ENCODE results near the gene GCDH. TPM values are rescaled to one million over a fixed set of nuclear protein-coding genes. Genes with fewer than 3 reads are reported as not detected.

GCDH gene
- polyA plus RNA-seq, 1 experiment: 20.9 TPM

DNA sequence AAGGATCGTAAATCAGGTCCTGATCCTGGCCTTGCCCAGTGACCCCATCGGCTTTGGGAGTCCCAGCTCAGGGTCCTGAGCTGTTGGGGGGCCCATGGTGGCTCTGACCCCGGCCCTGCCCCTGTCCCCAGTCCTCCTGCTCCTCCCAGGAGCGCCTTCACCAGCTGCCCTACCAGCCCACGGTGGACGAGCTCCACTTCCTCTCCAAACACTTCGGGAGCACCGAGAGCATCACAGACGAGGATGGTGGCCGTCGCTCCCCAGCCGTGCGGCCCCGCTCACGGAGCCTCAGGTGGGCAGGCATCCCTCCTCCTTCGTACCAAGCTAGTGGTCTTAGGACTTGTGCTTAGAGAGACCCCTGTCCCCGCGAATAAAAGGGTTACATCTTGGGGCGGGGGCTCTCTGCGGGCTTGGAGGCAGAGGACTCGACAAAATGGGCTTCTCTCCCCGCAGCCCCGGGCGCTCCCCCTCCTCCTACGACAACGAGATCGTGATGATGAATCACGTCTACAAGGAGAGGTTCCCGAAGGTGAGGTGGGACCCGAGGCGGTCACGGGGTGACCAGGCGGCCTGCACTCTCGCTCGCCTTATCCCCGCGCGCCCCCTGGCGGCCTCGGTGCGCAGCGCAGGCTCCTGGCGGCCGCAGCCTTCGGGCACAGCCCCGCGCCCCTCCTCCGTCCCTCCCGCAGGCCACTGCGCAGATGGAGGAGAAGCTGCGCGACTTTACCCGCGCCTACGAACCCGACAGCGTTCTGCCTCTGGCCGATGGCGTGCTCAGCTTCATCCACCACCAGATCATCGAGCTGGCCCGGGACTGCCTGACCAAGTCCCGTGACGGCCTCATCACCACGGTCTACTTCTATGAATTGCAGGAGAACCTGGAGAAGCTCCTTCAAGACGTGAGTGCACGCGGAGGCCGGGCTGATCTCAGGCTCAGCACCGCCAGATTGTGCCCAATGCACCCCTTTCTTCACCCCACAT, 43.5 kb upstream of the GCDH start:
- DNase-seq (ENCODE audit: low read depth): peak; percentile 16
- Histone ChIP-seq H3K27me3 (ENCODE audit: control insufficient read depth, insufficient read depth, low read length) (peaks cover 2% of the 10 kb centered on the region; the same call in 1 of the 2 replicates), H3K4me3 (ENCODE audit: low read depth, low read length) (peak overlapping the region; percentile 9; the same call in 1 of the 2 replicates), H3K36me3 (ENCODE audit: control insufficient read depth, insufficient read depth, low read length) (no peaks in the 10 kb centered on the region)
- ChIA-PET CTCF (interaction anchor here (0.6 to 13.2 kb wide), 66 partner anchors 9 to 295 kb away, joined by 3 to 355 read pairs (median 4); partner anchors contain the start of genes GCDH, HOOK2, JUNB and MAST1), POLR2A (interaction anchor here (0.6 kb wide), 1 partner anchor 54 kb away, joined by 3 read pairs; no protein-coding TSS in a partner anchor)
- TF ChIP-seq, protein P1, sequence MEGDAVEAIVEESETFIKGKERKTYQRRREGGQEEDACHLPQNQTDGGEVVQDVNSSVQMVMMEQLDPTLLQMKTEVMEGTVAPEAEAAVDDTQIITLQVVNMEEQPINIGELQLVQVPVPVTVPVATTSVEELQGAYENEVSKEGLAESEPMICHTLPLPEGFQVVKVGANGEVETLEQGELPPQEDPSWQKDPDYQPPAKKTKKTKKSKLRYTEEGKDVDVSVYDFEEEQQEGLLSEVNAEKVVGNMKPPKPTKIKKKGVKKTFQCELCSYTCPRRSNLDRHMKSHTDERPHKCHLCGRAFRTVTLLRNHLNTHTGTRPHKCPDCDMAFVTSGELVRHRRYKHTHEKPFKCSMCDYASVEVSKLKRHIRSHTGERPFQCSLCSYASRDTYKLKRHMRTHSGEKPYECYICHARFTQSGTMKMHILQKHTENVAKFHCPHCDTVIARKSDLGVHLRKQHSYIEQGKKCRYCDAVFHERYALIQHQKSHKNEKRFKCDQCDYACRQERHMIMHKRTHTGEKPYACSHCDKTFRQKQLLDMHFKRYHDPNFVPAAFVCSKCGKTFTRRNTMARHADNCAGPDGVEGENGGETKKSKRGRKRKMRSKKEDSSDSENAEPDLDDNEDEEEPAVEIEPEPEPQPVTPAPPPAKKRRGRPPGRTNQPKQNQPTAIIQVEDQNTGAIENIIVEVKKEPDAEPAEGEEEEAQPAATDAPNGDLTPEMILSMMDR (IDR thresholded peaks at IDR 0.05; ENCODE audit: insufficient read depth, low read depth, low read length): peak; percentile 77

DNA sequence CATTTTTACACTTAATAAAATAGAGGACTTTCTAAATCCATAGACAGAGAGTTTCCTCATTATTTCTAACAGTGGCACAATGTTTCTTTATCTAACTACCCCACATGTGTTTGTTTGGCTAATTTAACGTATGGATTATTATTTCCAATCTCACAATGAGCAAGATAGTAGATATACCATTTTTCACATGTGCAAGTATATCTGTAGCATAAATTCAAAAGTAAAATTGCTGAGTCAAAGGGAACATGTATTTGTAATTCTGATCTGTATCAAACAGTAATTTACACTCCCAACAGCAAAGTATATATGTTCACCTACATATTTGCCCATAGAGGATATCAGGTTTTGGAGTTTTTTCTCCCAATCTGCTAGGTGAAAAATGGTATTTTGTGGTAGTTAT, 34.3 kb upstream of the GCDH start:
- Histone ChIP-seq H3K4me3 (ENCODE audit: low read depth, low read length) (no peak overlapping the region), H3K27me3 (ENCODE audit: control insufficient read depth, insufficient read depth, low read length) (no peaks in the 10 kb centered on the region), H3K36me3 (ENCODE audit: control insufficient read depth, insufficient read depth, low read length) (no peaks in the 10 kb centered on the region)
- TF ChIP-seq, protein P1 (IDR thresholded peaks at IDR 0.05; ENCODE audit: insufficient read depth, low read depth, low read length): no peak
- ChIA-PET CTCF (interaction anchor here (4.0 kb wide), 1 partner anchor 9 kb away, joined by 21 read pairs; no protein-coding TSS in a partner anchor), POLR2A (no interaction called here)
- DNase-seq (ENCODE audit: low read depth): no peak

DNA sequence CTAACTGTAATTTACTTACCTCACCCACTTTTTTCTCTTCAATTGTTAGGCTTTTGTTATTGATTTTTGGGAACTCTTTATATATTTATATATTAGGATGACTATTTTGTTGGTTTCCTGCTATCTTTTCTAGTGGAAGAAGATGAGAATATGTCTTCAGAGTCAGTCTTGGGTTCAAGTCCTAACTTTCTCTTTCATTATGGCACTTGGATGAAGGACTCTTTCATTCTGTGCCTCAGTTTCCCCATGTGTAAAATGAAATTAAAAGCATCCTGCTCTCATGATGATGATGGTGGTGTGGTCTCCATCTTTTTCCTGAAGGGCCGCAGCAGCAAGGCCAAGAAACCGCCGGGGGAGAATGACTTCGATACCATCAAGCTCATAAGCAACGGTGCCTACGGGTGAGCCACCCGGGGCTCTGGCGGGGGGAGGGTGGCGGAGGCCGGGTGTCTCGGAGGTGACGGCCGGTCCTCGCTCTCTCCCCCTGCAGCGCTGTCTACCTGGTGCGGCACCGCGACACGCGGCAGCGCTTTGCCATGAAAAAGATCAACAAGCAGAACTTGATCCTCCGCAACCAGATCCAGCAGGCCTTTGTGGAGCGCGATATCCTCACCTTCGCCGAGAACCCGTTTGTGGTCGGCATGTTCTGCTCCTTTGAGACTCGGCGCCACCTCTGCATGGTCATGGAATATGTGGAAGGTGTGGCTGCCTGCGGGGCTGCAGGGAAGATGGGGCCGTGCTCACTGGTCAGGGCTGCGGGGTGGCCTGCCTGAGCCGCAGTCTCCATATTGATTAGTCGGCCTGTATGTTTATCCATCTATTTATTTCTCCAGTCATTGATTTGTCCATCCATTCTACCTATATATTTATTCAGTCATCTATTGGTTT, 32.7 kb upstream of the GCDH start:
- Histone ChIP-seq H3K27me3 (ENCODE audit: control insufficient read depth, insufficient read depth, low read length) (0 out of 2 replicates have a peak, but pooled peaks cover under 1% of the 10 kb centered on the region), H3K36me3 (ENCODE audit: control insufficient read depth, insufficient read depth, low read length) (no peaks in the 10 kb centered on the region), H3K4me3 (ENCODE audit: low read depth, low read length) (no peak overlapping the region)
- TF ChIP-seq, protein P1 (IDR thresholded peaks at IDR 0.05; ENCODE audit: insufficient read depth, low read depth, low read length): no peak
- ChIA-PET CTCF (interaction anchor here (1.0 to 4.0 kb wide), 3 partner anchors 10 to 101 kb away, joined by 3 to 21 read pairs (median 4); no protein-coding TSS in a partner anchor), POLR2A (no interaction called here)
- DNase-seq (ENCODE audit: low read depth): no peak

DNA sequence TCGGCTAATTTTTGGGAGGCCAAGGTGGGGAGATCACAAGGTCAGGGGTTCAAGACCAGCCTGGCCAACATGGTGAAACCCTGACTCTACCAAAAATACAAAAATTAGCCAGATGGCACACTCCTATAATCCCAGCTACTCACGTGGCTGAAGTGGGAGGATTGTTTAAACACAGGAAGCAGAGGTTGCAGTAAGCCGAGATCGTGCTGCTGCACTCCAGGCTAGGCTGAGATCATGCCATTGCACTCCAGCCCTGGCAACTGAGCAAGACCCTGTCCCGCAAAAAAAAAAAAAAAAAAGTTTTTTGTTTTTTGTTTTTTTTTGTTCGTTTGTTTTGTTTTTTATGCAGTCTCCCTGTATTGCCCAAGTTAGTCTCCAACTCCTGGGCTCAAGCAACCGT, 31.4 kb upstream of the GCDH start:
- Histone ChIP-seq H3K4me3 (ENCODE audit: low read depth, low read length) (no peak overlapping the region), H3K36me3 (ENCODE audit: control insufficient read depth, insufficient read depth, low read length) (no peaks in the 10 kb centered on the region), H3K27me3 (ENCODE audit: control insufficient read depth, insufficient read depth, low read length) (0 out of 2 replicates have a peak, but pooled peaks cover 1% of the 10 kb centered on the region)
- POLR2A ChIA-PET: no interaction called here
- TF ChIP-seq, protein P1 (IDR thresholded peaks at IDR 0.05; ENCODE audit: insufficient read depth, low read depth, low read length): no peak
- DNase-seq (ENCODE audit: low read depth): no peak
- CTCF ChIA-PET: interaction anchor here (0.8 to 4.0 kb wide), 3 partner anchors 12 to 1697 kb away, joined by 3 to 21 read pairs (median 4); no protein-coding TSS in a partner anchor
